GM12878 (cell line): ENCODE data around the gene ABCB8. TPM values are rescaled to one million over a fixed set of nuclear protein-coding genes. Genes with fewer than 3 reads are reported as not detected.

Experiments
- ATAC-seq: fragments of 200-7000 bp; cut with Tn5 transposase; 3 replicates; pipeline ENCODE4 v1.9.1; 2020; ENCODE audit warnings: mild to moderate bottlenecking, moderate library complexity
- BruUV-seq: library from RNA; stranded (reverse); fragments of 400-500 nt; replicated peaks from 2 replicates; lab custom pipeline; 2021; lab: Mats Ljungman, UMichigan
- CTCF ChIA-PET: fragments of 300-600 bp; sonication (Branson Sonifier 250); formaldehyde crosslinking; extraction: SDS; loops from one replicate; lab custom pipeline; 2021; ENCODE audit warnings: inconsistent platforms; lab: Yijun Ruan, JAX
- POLR2A ChIA-PET: fragments of 350-600 bp; formaldehyde crosslinking; extraction: SDS; loops from one replicate; lab custom pipeline; 2021; ENCODE audit warnings: inconsistent platforms; lab: Charles Lee
- RAD21 ChIA-PET: fragments of 300-600 bp; sonication (Branson Sonifier 250); formaldehyde crosslinking; loops from one replicate; lab custom pipeline; 2023; ENCODE audit warnings: antibody characterized with exemption; ENCODE audit not compliant: unreplicated experiment; lab: Charles Lee
- SMC1A ChIA-PET: fragments of 300-600 bp; sonication (Branson Sonifier 250); formaldehyde crosslinking; loops from one replicate; lab custom pipeline; 2023; ENCODE audit not compliant: unreplicated experiment, uncharacterized antibody; lab: Charles Lee
- DNase-seq: peaks from one replicate; pipeline ENCODE4 v3.0.0-alpha.2; 2011; ENCODE audit warnings: low read depth, low spot score
- FAIRE-seq: peaks from 3 replicates; lab custom pipeline; 2011; peaks lifted over from hg19 to GRCh38; lab: Jason Lieb, UNC
- H2AFZ ChIP-seq: 2 replicates; pipeline ENCODE4 v1.6.0; 2011; ENCODE audit warnings: low read depth, low read length, control low read depth; ENCODE audit not compliant: control insufficient read depth
- H3K27ac ChIP-seq: 2 replicates; pipeline ENCODE4 v1.5.1; 2011; ENCODE audit warnings: control low read depth; ENCODE audit not compliant: control insufficient read depth, insufficient read depth
- H3K27me3 ChIP-seq, 2 experiments: replicated peaks in 1 of 2; 2 replicates each; pipeline versions ENCODE4 v1.6.0 to v1.6.1; 2011; ENCODE audit warnings: low read length in 1 of 2; ENCODE audit not compliant: control insufficient read depth in 2 of 2, insufficient read depth in 2 of 2
- H3K36me3 ChIP-seq, 2 experiments: 2 replicates each; pipeline ENCODE4 v1.5.1; 2011; ENCODE audit warnings: low read length in 1 of 2; ENCODE audit not compliant: control insufficient read depth in 2 of 2, insufficient read depth in 2 of 2
- H3K4me1 ChIP-seq: 2 replicates; pipeline ENCODE4 v1.6.1; 2011; ENCODE audit warnings: mild to moderate bottlenecking, low read length, moderate library complexity, mixed read lengths; ENCODE audit not compliant: control insufficient read depth, insufficient read depth
- H3K4me2 ChIP-seq: 2 replicates; pipeline ENCODE4 v1.6.0; 2011; ENCODE audit warnings: control low read depth; ENCODE audit not compliant: control insufficient read depth, insufficient read depth
- H3K4me3 ChIP-seq: fragments of 200-600 bp; sonication (generic); 2 replicates; pipeline ENCODE4 v1.5.1; 2016
- H3K79me2 ChIP-seq: 2 replicates; pipeline ENCODE4 v1.6.0; 2011; ENCODE audit warnings: low read length; ENCODE audit not compliant: control insufficient read depth, insufficient read depth
- H3K9ac ChIP-seq: 2 replicates; pipeline ENCODE4 v1.8.0; 2011; ENCODE audit warnings: low read length, control low read depth, mixed read lengths; ENCODE audit not compliant: control insufficient read depth, insufficient read depth
- H3K9me3 ChIP-seq: replicated peaks from 3 replicates; pipeline ENCODE4 v1.5.1; 2011; ENCODE audit warnings: mild to moderate bottlenecking, low read length; ENCODE audit not compliant: control insufficient read depth, insufficient read depth
- H4K20me1 ChIP-seq: 2 replicates; pipeline ENCODE4 v1.6.0; 2011; ENCODE audit not compliant: control insufficient read depth, insufficient read depth
- PAX8 ChIP-seq: fragments of 450-650 bp; IDR thresholded peaks from 2 replicates; pipeline ENCODE4 v1.6.1; 2017; ENCODE audit warnings: mild to moderate bottlenecking, moderate library complexity
- RAD21 ChIP-seq: IDR thresholded peaks from 2 replicates; pipeline ENCODE4 v1.6.1; 2011; ENCODE audit warnings: mild to moderate bottlenecking, low read depth, low read length, moderate library complexity; ENCODE audit not compliant: insufficient read depth
- SMC3 ChIP-seq: IDR thresholded peaks from 2 replicates; pipeline ENCODE4 v1.6.1; 2011; ENCODE audit warnings: low read length, improper control_type of control experiment, borderline replicate concordance
- WGBS: methylation state at CpG from one replicate; pipeline ENCODE4 v1.1.6; 2016; ENCODE audit warnings: low lambda C conversion rate; ENCODE audit not compliant: insufficient replicate concordance, insufficient coverage; ENCODE audit errors: missing lambda C conversion rate; 5-methylcytosine and 5-hydroxymethylcytosine counted together
- in situ Hi-C: fragments of 300-500 bp; cut with MboI; formaldehyde crosslinking; loops from 9 replicates; pipeline ENCODE4 v1.14.3; 2018; ENCODE audit warnings: mixed read lengths
- intact Hi-C: fragments of 100-400 bp; cut with micrococcal nuclease; formaldehyde crosslinking; loops from one replicate; pipeline ENCODE4 v1.14.2; 2022; ENCODE audit not compliant: unreplicated experiment
- polyA plus RNA-seq, 11 experiments: library from polyadenylated mRNA; depleted of rRNA in 4 of 11; unstranded in 6 of 11; stranded (reverse) in 5 of 11; fragments of >200 nt; fragmentation: Nextera tagmentation in 4 of 11; fragmentation: Illumina TruSeq in 1 of 11; extraction: Ambion mirVana in 4 of 11; extraction: Trizol in 1 of 11; gene quantifications; 1 replicate in 1 of 11; 2 replicates in 10 of 11; pipeline versions ENCODE4 v1.2.1 to v1.2.3, GENCODE V29; 2011 to 2016; ENCODE audit warnings: inconsistent platforms in 2 of 11, missing spikeins in 2 of 11, low read depth in 1 of 11
- total RNA-seq, 4 experiments: library from RNA; depleted of rRNA in 3 of 4; stranded (reverse); fragments of >200 nt in 3 of 4; fragmentation: Illumina TruSeq in 1 of 4; extraction: Trizol in 1 of 4; gene quantifications; 2 replicates each; pipeline versions ENCODE4 v1.2.1 to v1.2.3, GENCODE V29; 2013 to 2021
- TF ChIP-seq, protein P1 (sequence below): IDR thresholded peaks from 2 replicates; pipeline ENCODE4 v1.6.1; 2012; ENCODE audit warnings: mild to moderate bottlenecking, low read depth, low read length

Gene ABCB8
- total and polyA plus RNA-seq, 10 of the 15 experiments (the other 5 are each of a cell fraction or from before 2014, with no cell fraction given), result 0.77 to 34.8 (median 18.9) TPM

DNA sequence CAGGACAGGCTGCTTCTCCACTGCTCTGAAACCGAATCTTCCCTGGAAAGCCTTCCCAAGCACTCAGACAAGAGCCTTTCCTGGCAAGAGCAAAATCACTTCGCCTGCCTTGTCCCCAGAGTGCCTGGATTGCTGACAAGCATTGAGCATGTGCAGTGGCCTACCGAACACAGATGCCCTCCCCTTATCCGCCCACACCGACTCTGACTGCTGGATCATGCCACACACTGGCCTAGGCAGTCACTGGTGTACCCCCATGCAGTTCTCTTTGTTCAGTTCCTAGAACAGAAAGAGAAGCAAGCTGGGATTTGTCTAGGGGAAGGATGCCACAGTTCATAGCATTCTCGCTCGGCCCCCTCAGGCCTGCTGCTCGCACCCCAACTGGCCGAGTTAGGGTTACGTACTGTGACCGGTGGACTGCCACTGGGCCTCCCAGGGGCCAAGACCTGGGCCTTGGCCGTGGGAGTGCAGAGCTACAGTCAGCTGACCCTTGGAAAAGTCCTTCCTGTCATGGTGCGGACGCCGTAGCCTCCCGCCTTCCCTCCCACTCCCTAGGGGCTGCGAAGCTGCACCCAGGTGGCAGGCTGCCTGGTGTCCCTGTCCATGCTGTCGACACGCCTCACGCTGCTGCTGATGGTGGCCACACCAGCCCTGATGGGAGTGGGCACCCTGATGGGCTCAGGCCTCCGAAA lies 6.9 kb downstream of the ABCB8 start:
- FAIRE-seq, result no peak
- TF ChIP-seq PAX8, result no peak
- no peak for TF ChIP-seq RAD21
- no peak for TF ChIP-seq SMC3
- TF ChIP-seq, protein P1, sequence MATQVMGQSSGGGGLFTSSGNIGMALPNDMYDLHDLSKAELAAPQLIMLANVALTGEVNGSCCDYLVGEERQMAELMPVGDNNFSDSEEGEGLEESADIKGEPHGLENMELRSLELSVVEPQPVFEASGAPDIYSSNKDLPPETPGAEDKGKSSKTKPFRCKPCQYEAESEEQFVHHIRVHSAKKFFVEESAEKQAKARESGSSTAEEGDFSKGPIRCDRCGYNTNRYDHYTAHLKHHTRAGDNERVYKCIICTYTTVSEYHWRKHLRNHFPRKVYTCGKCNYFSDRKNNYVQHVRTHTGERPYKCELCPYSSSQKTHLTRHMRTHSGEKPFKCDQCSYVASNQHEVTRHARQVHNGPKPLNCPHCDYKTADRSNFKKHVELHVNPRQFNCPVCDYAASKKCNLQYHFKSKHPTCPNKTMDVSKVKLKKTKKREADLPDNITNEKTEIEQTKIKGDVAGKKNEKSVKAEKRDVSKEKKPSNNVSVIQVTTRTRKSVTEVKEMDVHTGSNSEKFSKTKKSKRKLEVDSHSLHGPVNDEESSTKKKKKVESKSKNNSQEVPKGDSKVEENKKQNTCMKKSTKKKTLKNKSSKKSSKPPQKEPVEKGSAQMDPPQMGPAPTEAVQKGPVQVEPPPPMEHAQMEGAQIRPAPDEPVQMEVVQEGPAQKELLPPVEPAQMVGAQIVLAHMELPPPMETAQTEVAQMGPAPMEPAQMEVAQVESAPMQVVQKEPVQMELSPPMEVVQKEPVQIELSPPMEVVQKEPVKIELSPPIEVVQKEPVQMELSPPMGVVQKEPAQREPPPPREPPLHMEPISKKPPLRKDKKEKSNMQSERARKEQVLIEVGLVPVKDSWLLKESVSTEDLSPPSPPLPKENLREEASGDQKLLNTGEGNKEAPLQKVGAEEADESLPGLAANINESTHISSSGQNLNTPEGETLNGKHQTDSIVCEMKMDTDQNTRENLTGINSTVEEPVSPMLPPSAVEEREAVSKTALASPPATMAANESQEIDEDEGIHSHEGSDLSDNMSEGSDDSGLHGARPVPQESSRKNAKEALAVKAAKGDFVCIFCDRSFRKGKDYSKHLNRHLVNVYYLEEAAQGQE, result no peak
- Histone ChIP-seq H3K9ac (no peak overlapping the region), H3K4me1 (no peaks in the 10 kb centered on the region; the same call in 1 of the 2 replicates), H2AFZ (no peak overlapping the region), H3K4me3 (no peak overlapping the region), H3K79me2 (no peaks in the 10 kb centered on the region), H3K9me3 (no peaks in the 10 kb centered on the region), H3K27me3 (no peaks in the 10 kb centered on the region), H4K20me1 (no peaks in the 10 kb centered on the region), H3K27ac (no peak overlapping the region), H3K36me3 (peaks cover 0 to 3% of the 10 kb centered on the region in 2 experiments; a peak in 1 of 4 replicates), H3K4me2 (no peak overlapping the region)
- WGBS, result 83% methylated on average over 17 of the region's 21 CpGs
- ChIA-PET POLR2A (no interaction called here), RAD21 (no interaction called here), SMC1A (no interaction called here), CTCF (no interaction called here)
- ATAC-seq, result no peak
- DNase-seq, result no peak
- intact Hi-C loops (no loop called here), in situ Hi-C loops (no loop called here)
- BruUV-seq, result no TSS peak
